Activated gamma-delta T cell (primary cell): Measurements from ENCODE around the gene ECT2L.
"Not testable (repeated sequence)": the region's sequence is repeated elsewhere in the genome, so short reads cannot be mapped to it uniquely, and the experiment has no call there.

Source experiments
- DNase-seq: peaks from one replicate; lab custom pipeline; 2025; lab: John Stamatoyannopoulos, UW

The ECT2L gene

DNA sequence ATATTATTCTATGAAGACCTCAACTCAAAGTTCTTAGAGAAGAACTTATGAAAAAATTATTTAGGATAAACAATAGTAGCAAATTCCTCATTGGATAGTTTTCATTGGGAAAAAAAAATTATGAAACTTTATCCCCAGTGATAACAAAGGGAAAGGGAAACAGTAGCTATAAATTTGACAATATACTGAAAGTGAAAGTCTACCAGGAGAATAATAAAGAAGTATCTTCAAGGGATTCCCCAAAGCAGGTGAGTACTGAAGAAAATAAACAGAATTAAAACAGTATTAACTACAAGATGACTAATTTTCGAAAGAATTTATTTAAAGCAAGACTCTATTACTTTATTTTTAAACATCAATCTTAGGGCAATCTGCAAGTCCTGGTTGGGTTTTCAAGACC, 135.8 kb downstream of the ECT2L start:
- DNase-seq, result no peak

DNA sequence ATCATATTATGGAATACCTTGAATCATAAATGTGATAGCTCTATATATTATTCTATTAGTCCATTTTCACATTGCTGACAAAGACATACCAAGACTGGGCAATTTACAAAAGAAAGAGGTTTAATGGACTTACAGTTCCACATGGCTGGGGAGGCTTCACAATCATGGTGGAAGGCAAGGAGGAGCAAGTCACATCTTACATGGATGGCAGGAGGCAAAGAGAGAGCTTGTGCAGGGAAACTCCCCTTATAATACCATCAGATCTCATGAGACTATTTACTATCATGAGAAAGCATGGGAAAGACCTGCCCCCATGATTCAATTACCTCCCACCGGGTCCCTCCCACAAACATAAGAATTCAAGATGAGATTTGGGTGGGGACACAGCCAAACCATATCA, 141.0 kb downstream of the ECT2L start:
- DNase-seq, result not testable (repeated sequence)

DNA sequence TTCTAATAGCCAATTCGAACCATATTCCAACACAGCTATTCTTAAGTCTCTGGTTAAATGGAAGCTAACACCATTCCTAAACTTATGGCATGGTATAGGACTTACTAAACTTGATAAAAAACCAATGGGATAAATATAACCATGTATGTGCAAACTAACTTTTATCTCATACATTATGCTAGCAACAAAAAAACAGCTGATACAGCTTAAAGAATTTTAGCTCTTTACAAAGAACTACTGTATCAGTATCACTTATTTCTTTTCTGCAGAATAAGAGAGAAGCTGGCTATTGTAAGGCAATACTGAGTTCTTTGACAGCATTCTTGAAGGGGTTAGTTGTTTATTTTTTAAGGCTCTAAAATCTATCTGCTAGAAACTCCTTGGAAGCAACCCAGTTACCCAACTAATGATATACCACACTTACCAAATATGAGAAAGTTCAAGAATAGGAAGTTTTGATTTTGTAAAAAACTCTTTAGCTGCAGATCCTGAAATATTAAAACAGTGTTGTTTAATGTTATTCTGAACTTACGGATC, 147.3 kb downstream of the ECT2L start:
- no peak for DNase-seq

DNA sequence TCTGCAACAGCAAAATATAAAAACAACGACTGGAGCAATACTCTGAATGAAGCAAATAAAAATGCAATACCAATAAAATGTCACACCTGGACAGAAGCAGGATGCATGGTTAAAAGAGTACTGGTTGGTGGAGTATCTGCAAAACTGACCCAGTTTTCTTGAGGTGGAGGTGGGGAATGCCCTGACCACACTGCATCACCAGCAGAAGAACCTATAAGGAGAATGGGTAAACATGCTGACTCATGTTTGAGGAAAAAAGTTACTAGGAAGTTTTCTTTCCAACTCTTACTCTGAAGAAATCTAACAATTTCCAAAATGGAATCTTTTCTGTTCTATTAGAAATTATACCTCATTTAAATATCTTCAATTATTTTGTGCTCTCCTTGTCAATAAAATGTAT, 148.5 kb downstream of the ECT2L start:
- no peak for DNase-seq

DNA sequence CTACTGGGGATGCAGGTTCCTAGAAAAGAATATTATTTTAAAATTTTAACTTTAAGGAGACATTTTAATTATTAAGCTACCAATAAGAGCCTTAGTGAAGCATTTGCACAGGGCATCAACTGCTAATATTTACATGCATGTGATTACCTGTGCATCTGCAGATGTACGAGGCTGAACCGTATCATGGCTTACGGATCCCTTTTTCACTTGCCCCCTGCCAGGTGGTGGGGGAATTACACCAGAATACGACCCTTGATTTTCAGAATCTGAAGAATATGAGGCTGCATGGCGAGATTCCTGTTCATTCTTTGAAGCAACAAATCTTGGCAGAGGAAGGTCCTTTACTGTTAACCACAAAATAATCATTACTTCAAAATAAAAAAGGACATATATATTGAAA, 149.5 kb downstream of the ECT2L start:
- DNase-seq, result no peak

DNA sequence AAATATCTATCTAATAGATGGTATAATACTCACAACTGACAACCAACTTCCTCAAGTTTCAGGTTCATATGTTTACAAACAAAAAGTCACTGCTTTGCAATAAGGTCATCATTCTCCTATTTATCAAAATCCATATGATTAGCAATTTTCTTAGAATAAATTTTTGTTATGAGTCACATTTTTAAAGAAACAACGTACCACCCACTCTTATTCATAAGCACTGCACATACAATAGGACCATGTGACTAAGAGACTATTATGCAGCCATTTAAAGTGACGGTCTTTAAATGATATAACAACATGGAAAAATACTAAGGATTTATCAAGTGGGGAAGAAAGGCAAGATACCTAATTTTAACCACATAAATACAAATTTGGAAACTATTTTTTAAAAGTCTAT, 152.1 kb downstream of the ECT2L start:
- no peak for DNase-seq

DNA sequence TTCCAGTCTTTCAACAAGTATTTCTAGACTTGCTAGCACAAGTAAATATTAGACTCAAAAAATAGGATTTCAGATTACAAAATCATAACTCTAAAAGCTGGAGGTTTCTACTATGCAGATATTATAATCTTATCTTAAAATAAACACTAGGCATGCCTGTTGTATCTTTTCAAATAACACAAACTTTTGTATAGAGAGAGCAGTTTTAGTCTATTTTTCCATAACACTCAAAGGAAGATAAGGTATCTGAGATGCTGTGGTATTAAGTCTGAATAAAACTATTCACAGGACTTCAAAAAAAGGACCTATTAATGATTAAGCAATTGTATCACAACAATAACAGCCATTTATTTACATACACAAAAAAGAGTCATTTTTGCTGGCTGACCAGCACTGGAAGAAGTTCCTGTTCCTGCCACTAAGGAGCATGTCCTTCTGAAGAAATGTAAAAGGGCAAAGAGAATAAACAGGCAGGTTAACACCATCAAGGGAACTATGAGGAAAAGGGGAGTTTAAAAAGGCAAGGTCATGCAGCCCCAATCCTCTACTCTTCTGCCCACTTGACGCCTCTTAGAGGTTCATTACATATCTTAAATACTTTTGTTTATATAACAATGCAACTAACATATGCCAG, 152.8 kb downstream of the ECT2L start:
- no peak for DNase-seq

DNA sequence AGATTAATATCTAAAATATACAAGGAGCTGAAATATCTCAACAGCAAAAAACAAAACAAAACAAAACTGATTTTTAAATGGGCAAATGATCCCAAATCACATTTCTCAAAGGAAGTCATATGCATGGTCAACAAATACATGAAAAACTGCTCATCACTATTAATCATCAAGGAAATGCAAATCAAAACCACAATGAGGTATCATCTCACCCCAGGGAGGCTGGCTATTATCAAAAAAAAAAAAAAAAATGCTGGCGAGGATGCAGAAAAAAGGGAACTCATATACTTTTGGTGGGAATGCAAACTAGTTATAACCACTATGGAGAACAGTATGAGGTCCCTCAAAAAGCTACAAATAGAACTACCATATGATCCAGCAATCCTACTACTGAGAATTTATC, 157.6 kb downstream of the ECT2L start:
- no peak for DNase-seq
